GM23248 (cell line): ENCODE data around the gene ZNF837. TPM values are rescaled to one million over a fixed set of nuclear protein-coding genes. Genes with fewer than 3 reads are reported as not detected.

ENCODE experiments used
- DNase-seq: peaks from one replicate; pipeline ENCODE4 v3.0.0-alpha.2; 2015
- H2AFZ ChIP-seq: fragments of 200-600 bp; sonication (generic); 2 replicates; pipeline ENCODE4 v1.6.1; 2016; ENCODE audit warnings: antibody characterized with exemption
- H3F3A ChIP-seq: fragments of 200-600 bp; sonication (generic); 2 replicates; pipeline ENCODE4 v1.6.1; 2016; ENCODE audit warnings: mild to moderate bottlenecking, antibody characterized with exemption, mixed run types; ENCODE audit not compliant: insufficient read depth
- H3K27ac ChIP-seq: fragments of 200-600 bp; sonication (generic); 2 replicates; pipeline ENCODE4 v1.5.1; 2016; ENCODE audit warnings: mild to moderate bottlenecking
- H3K27me3 ChIP-seq: fragments of 200-600 bp; sonication (generic); replicated peaks from 2 replicates; pipeline ENCODE4 v1.6.1; 2016; ENCODE audit warnings: mild to moderate bottlenecking; ENCODE audit not compliant: insufficient read depth
- H3K36me3 ChIP-seq: fragments of 200-600 bp; sonication (generic); 2 replicates; pipeline ENCODE4 v1.6.1; 2016; ENCODE audit warnings: low read depth, mild to moderate bottlenecking
- H3K4me1 ChIP-seq: fragments of 200-600 bp; sonication (generic); 2 replicates; pipeline ENCODE4 v1.6.1; 2016; ENCODE audit warnings: mild to moderate bottlenecking; ENCODE audit not compliant: insufficient read depth
- H3K4me2 ChIP-seq: fragments of 200-600 bp; sonication (generic); one replicate; pipeline ENCODE4 v1.6.1; 2016; ENCODE audit warnings: mild to moderate bottlenecking; ENCODE audit not compliant: unreplicated experiment
- H3K4me3 ChIP-seq: fragments of 200-600 bp; sonication (generic); 2 replicates; pipeline ENCODE4 v1.5.1; 2016; ENCODE audit warnings: mild to moderate bottlenecking
- H3K79me2 ChIP-seq: fragments of 200-600 bp; sonication (generic); 2 replicates; pipeline ENCODE4 v1.6.1; 2016; ENCODE audit warnings: mild to moderate bottlenecking; ENCODE audit not compliant: insufficient read depth
- H3K9ac ChIP-seq: fragments of 200-600 bp; sonication (generic); 2 replicates; pipeline ENCODE4 v1.6.1; 2016; ENCODE audit warnings: mild to moderate bottlenecking
- H3K9me2 ChIP-seq: fragments of 200-600 bp; sonication (generic); 2 replicates; pipeline ENCODE4 v1.6.1; 2016; ENCODE audit warnings: mixed run types, mild to moderate bottlenecking, moderate library complexity; ENCODE audit not compliant: insufficient read depth
- H3K9me3 ChIP-seq: fragments of 200-600 bp; sonication (generic); one replicate; pipeline ENCODE4 v1.6.1; 2017; ENCODE audit warnings: low read depth
- H4K20me1 ChIP-seq: fragments of 200-600 bp; sonication (generic); 2 replicates; pipeline ENCODE4 v1.6.0; 2016; ENCODE audit not compliant: insufficient read depth
- EZH2 ChIP-seq: fragments of 200-600 bp; sonication (generic); IDR thresholded peaks from 2 replicates; pipeline ENCODE4 v1.6.1; 2018; ENCODE audit warnings: antibody characterized with exemption, mild to moderate bottlenecking; ENCODE audit not compliant: insufficient read depth, poor library complexity, severe bottlenecking
- EZH2phosphoT487 ChIP-seq: fragments of 200-600 bp; sonication (generic); IDR thresholded peaks from 2 replicates; pipeline ENCODE4 v1.6.1; 2018; ENCODE audit warnings: antibody characterized with exemption, moderate library complexity, mild to moderate bottlenecking, low read depth; ENCODE audit not compliant: insufficient read depth
- WGBS, 2 experiments: methylation state at CpG; one replicate each; pipeline ENCODE4 v1.1.6; 2015 to 2017; ENCODE audit warnings: low lambda C conversion rate in 2 of 2, low coverage in 1 of 2; ENCODE audit errors: missing lambda C conversion rate in 2 of 2; 5-methylcytosine and 5-hydroxymethylcytosine counted together
- in situ Hi-C: fragments of 300-500 bp; cut with MboI; formaldehyde crosslinking; loops from 2 replicates; pipeline ENCODE4 v1.15.0; 2020
- polyA plus RNA-seq: library from polyadenylated mRNA; unstranded; fragments of >200 nt; fragmentation: Nextera tagmentation; extraction: Ambion mirVana; gene quantifications from 2 replicates; pipeline ENCODE4 v1.2.1, GENCODE V29; 2016
- total RNA-seq: library from RNA; depleted of rRNA; stranded (reverse); fragments of >200 nt; shearing (Covaris generic); gene quantifications from 2 replicates; pipeline ENCODE4 v1.2.3, GENCODE V29; 2014

Gene ZNF837
- total and polyA plus RNA-seq, 2 experiments from 2014 or later, result 1.4 to 5.3 TPM

- no peak overlapping the region for H3K4me3 ChIP-seq
- H3K36me3 ChIP-seq, result peaks cover 13% of the 10 kb centered on the region
- WGBS, 2 experiments, result 73 to 91% methylated on average over 3 of the region's 3 CpGs
These were observed 45.2 kb downstream of the ZNF837 start for GRCh38 chr19:58335630-58336029.

GRCh38 chr19:58334691-58335249 is 46.1 kb downstream of the ZNF837 start:
- H3K4me2 ChIP-seq, result no peak overlapping the region
- in situ Hi-C loops, result no loop called here
- H3K27ac ChIP-seq, result no peak overlapping the region
- H3K27me3 ChIP-seq, result no peaks in the 10 kb centered on the region
- H4K20me1 ChIP-seq, result no peaks in the 10 kb centered on the region
- H3F3A ChIP-seq, result peaks cover 10% of the 10 kb centered on the region
- peaks cover 8% of the 10 kb centered on the region for H3K4me1 ChIP-seq
- peaks cover 22% of the 10 kb centered on the region for H3K79me2 ChIP-seq
- no peak overlapping the region for H3K4me3 ChIP-seq
- no peak for TF ChIP-seq EZH2
- no peak for TF ChIP-seq EZH2phosphoT487
- 92 to 93% methylated on average over 19 of the region's 19 CpGs for WGBS, 2 experiments
- no peak for DNase-seq
- no peak overlapping the region for H3K9ac ChIP-seq
- H2AFZ ChIP-seq, result no peak overlapping the region
- H3K36me3 ChIP-seq, result peaks cover 11% of the 10 kb centered on the region
- no peaks in the 10 kb centered on the region for H3K9me2 ChIP-seq
- no peaks in the 10 kb centered on the region for H3K9me3 ChIP-seq

More at GRCh38 chr19:58335630-58336029, 45.2 kb downstream of the ZNF837 start:
- Histone ChIP-seq H3K27ac (no peak overlapping the region), H3K4me2 (no peak overlapping the region), H3K4me1 (0 out of 2 replicates have a peak, but pooled peaks cover 3% of the 10 kb centered on the region), H3F3A (peaks cover 4% of the 10 kb centered on the region), H3K27me3 (no peaks in the 10 kb centered on the region), H4K20me1 (no peaks in the 10 kb centered on the region), H3K79me2 (peaks cover 22% of the 10 kb centered on the region), H3K9me3 (no peaks in the 10 kb centered on the region), H3K9ac (no peak overlapping the region), H3K9me2 (no peaks in the 10 kb centered on the region), H2AFZ (no peak overlapping the region)
- no peak for DNase-seq
- in situ Hi-C loops, result no loop called here
- no peak for TF ChIP-seq EZH2phosphoT487
- TF ChIP-seq EZH2, result no peak

- Histone ChIP-seq H3K4me3 (no peak overlapping the region), H3F3A (peaks cover 15% of the 10 kb centered on the region), H3K27me3 (no peaks in the 10 kb centered on the region), H3K79me2 (peaks cover 42% of the 10 kb centered on the region), H3K9me3 (no peaks in the 10 kb centered on the region), H4K20me1 (no peaks in the 10 kb centered on the region), H3K4me1 (peaks cover 15% of the 10 kb centered on the region), H3K36me3 (no peaks in the 10 kb centered on the region), H2AFZ (no peak overlapping the region), H3K27ac (no peak overlapping the region), H3K9ac (no peak overlapping the region), H3K9me2 (no peaks in the 10 kb centered on the region), H3K4me2 (no peak overlapping the region)
- no peak for TF ChIP-seq EZH2
- TF ChIP-seq EZH2phosphoT487, result no peak
- 67 to 79% methylated on average over 1 of the region's 1 CpG for WGBS, 2 experiments
- no peak for DNase-seq
- in situ Hi-C loops, result no loop called here
These were observed 48.1 kb downstream of the ZNF837 start for GRCh38 chr19:58332697-58333096.

GRCh38 chr19:58330458-58330857 is 50.4 kb downstream of the ZNF837 start:
- no peaks in the 10 kb centered on the region for H3K9me3 ChIP-seq
- no peaks in the 10 kb centered on the region for H3K9me2 ChIP-seq
- no peak overlapping the region for H3K4me2 ChIP-seq
- in situ Hi-C loops, result no loop called here
- DNase-seq, result peak; percentile 90
- H3F3A ChIP-seq, result peaks cover 15% of the 10 kb centered on the region
- H3K9ac ChIP-seq, result peak overlapping the region; percentile 51; the same call in 1 of the 2 replicates
- H3K4me3 ChIP-seq, result no peak overlapping the region
- H3K27me3 ChIP-seq, result no peaks in the 10 kb centered on the region
- H2AFZ ChIP-seq, result 0 out of 2 replicates have a peak overlapping the region, but pooled peaks have one; percentile 40
- H3K4me1 ChIP-seq, result peaks cover 19% of the 10 kb centered on the region
- H3K79me2 ChIP-seq, result peaks cover 58% of the 10 kb centered on the region
- peak overlapping the region; percentile 77 for H3K27ac ChIP-seq
- no peak for TF ChIP-seq EZH2phosphoT487
- no peak for TF ChIP-seq EZH2
- no peaks in the 10 kb centered on the region for H4K20me1 ChIP-seq
- H3K36me3 ChIP-seq, result no peaks in the 10 kb centered on the region
- 54 to 56% methylated on average over 4 of the region's 4 CpGs for WGBS, 2 experiments
